Panc1 (cell line): ENCODE results near the gene ARSG. TPM values are rescaled to one million over a fixed set of nuclear protein-coding genes. Genes with fewer than 3 reads are reported as not detected.

Experiments used
- ATAC-seq: fragments of 200-7000 bp; cut with Tn5 transposase; 2 replicates; pipeline ENCODE4 v1.9.1; 2020; ENCODE audit warnings: mild to moderate bottlenecking, moderate library complexity
- BruUV-seq: library from RNA; stranded (reverse); fragments of 400-500 nt; replicated peaks from 2 replicates; lab custom pipeline; 2021; lab: Mats Ljungman, UMichigan
- CTCF ChIA-PET: fragments of 300-600 bp; sonication (Branson Sonifier 250); formaldehyde crosslinking; loops from one replicate; lab custom pipeline; 2022; ENCODE audit warnings: antibody characterized with exemption; lab: Charles Lee
- POLR2A ChIA-PET: fragments of 300-600 bp; sonication (Branson Sonifier 250); formaldehyde crosslinking; loops from one replicate; lab custom pipeline; 2022; ENCODE audit warnings: antibody characterized with exemption; lab: Charles Lee
- DNase-seq: peaks from one replicate; pipeline ENCODE4 v3.0.0-alpha.2; 2010; ENCODE audit warnings: low read depth, low spot score
- H3K27ac ChIP-seq: 2 replicates; pipeline ENCODE4 v1.5.1; 2011; ENCODE audit warnings: mild to moderate bottlenecking, low read length, inconsistent platforms
- H3K27me3 ChIP-seq: fragments of 200-500 bp; sonication (Bioruptor generic); 2 replicates; pipeline ENCODE4 v1.6.0; 2014; ENCODE audit warnings: low read length, inconsistent platforms; ENCODE audit not compliant: control insufficient read depth, insufficient read depth
- H3K36me3 ChIP-seq: fragments of 200-500 bp; sonication (Bioruptor generic); 2 replicates; pipeline ENCODE4 v1.5.1; 2014; ENCODE audit warnings: inconsistent platforms, mild to moderate bottlenecking, low read length, moderate library complexity; ENCODE audit not compliant: control insufficient read depth, insufficient read depth
- H3K4me1 ChIP-seq: 2 replicates; pipeline ENCODE4 v1.5.1; 2011; ENCODE audit warnings: inconsistent platforms, mild to moderate bottlenecking, low read length, moderate library complexity; ENCODE audit not compliant: control insufficient read depth, insufficient read depth
- H3K4me3 ChIP-seq, 2 experiments: 2 replicates each; pipeline ENCODE4 v1.5.1; 2011 to 2012; ENCODE audit warnings: low read depth in 2 of 2, low read length in 2 of 2, mild to moderate bottlenecking in 2 of 2, inconsistent platforms in 1 of 2, moderate library complexity in 1 of 2
- H3K9me3 ChIP-seq: fragments of 200-500 bp; sonication (Bioruptor generic); 2 replicates; pipeline ENCODE4 v1.5.1; 2014; ENCODE audit warnings: low read depth, mild to moderate bottlenecking, inconsistent platforms, low read length, moderate library complexity; ENCODE audit not compliant: control insufficient read depth, insufficient read depth
- POLR2AphosphoS5 ChIP-seq: IDR thresholded peaks from 2 replicates; pipeline ENCODE4 v1.6.1; 2012; ENCODE audit warnings: mild to moderate bottlenecking, low read depth, low read length, moderate library complexity
- SIN3A ChIP-seq: IDR thresholded peaks from 2 replicates; pipeline ENCODE4 v1.6.1; 2012; ENCODE audit warnings: low read depth, mild to moderate bottlenecking, low read length, moderate library complexity, borderline replicate concordance; ENCODE audit not compliant: insufficient read depth
- TCF7L2 ChIP-seq: IDR thresholded peaks from 2 replicates; pipeline ENCODE4 v1.6.1; 2011; ENCODE audit warnings: mild to moderate bottlenecking, low read depth, low read length, inconsistent platforms
- in situ Hi-C: cut with HindIII; loops from 2 replicates; pipeline ENCODE4 v1.10.0; 2016; ENCODE audit warnings: low sequenced_read_pairs, low pct_unique_long_range_greater_than_20kb
- intact Hi-C: fragments of 100-400 bp; cut with micrococcal nuclease; formaldehyde crosslinking; loops from one replicate; pipeline ENCODE4 v1.10.0; 2022; ENCODE audit not compliant: unreplicated experiment
- total RNA-seq: library from RNA; stranded (reverse); gene quantifications from one replicate; pipeline ENCODE4 v1.2.1, GENCODE V29; 2021; ENCODE audit not compliant: unreplicated experiment
- TF ChIP-seq, protein P1 (sequence below), 2 experiments: IDR thresholded peaks; 2 replicates each; pipeline ENCODE4 v1.6.1; 2011 to 2012; ENCODE audit warnings: low read depth in 2 of 2, control low read depth in 1 of 2, low read length in 1 of 2, mild to moderate bottlenecking in 1 of 2, moderate library complexity in 1 of 2; ENCODE audit not compliant: insufficient read depth in 1 of 2
- TF ChIP-seq, protein P2 (sequence below): fragments of 450-650 bp; IDR thresholded peaks from 2 replicates; pipeline ENCODE4 v1.5.1; 2017; ENCODE audit warnings: mild to moderate bottlenecking

Gene ARSG
- total RNA-seq, 1 experiment from 2014 or later, result 2.3 TPM

DNA sequence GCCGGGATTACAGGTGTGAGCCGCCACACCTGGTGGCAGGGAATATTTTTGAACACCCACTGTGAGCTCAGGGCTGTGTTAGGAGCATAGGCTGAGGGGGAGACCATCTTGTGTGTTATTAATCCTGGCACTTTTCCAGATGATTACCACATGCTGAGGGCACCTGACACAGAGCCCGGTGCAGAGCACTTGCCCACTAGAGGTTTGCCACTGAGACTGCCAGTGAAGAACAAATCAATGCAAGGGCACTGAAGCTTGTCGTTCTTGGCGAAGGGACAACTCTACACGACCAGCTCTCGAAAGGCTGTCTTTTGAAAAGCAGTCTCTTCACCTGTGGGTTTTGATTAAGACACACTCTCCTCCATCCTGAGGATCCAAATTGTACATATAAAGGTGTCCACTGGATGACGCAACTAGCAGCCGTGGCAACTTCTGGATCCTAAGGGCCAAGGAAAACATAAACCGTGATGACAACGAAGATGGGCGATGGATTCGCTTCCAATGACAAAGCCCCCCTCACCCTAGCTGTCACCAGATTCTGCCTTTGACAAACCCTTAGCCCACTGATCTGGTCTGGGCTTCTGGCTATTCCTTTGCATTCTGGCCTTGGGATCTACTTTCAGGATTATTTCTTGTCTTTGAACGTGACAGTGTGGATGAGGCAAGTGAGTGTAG, 137.3 kb downstream of the ARSG start:
- in situ Hi-C loops, result no loop called here

DNA sequence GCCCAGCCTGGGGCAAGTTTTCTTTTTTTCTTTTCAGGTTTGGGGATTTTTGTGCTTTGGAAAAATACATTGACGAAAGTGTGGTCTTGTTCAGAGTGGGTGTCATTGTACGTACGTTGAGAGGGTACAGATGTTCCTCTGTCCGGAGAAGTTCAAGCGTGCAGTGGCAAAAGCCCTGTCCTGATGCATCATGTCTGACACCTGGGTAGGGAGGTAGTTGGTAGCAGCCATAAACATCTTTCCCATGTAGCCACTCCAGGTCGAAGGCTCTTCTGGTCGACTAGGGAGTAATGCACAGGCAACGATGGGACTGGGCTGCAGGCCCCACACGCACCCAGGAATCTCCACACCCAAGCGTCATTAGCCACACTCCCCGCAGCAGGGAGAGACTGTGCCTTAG, 138.6 kb downstream of the ARSG start:
- ChIA-PET POLR2A (no interaction called here), CTCF (no interaction called here)
- intact Hi-C loops, result no loop called here
- ATAC-seq, result no peak
- H3K27me3 ChIP-seq, result no peaks in the 10 kb centered on the region
- no TSS peak for BruUV-seq
- H3K27ac ChIP-seq, result no peak overlapping the region
- no peak for TF ChIP-seq SIN3A
- TF ChIP-seq TCF7L2, result no peak
- TF ChIP-seq, protein P1, sequence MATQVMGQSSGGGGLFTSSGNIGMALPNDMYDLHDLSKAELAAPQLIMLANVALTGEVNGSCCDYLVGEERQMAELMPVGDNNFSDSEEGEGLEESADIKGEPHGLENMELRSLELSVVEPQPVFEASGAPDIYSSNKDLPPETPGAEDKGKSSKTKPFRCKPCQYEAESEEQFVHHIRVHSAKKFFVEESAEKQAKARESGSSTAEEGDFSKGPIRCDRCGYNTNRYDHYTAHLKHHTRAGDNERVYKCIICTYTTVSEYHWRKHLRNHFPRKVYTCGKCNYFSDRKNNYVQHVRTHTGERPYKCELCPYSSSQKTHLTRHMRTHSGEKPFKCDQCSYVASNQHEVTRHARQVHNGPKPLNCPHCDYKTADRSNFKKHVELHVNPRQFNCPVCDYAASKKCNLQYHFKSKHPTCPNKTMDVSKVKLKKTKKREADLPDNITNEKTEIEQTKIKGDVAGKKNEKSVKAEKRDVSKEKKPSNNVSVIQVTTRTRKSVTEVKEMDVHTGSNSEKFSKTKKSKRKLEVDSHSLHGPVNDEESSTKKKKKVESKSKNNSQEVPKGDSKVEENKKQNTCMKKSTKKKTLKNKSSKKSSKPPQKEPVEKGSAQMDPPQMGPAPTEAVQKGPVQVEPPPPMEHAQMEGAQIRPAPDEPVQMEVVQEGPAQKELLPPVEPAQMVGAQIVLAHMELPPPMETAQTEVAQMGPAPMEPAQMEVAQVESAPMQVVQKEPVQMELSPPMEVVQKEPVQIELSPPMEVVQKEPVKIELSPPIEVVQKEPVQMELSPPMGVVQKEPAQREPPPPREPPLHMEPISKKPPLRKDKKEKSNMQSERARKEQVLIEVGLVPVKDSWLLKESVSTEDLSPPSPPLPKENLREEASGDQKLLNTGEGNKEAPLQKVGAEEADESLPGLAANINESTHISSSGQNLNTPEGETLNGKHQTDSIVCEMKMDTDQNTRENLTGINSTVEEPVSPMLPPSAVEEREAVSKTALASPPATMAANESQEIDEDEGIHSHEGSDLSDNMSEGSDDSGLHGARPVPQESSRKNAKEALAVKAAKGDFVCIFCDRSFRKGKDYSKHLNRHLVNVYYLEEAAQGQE (IDR thresholded peaks at IDR 0.05; ENCODE audit: insufficient read depth in 1 of 2, low read depth in 2 of 2, low read length in 1 of 2), result no peak
- no peak for TF ChIP-seq POLR2AphosphoS5
- no peaks in the 10 kb centered on the region for H3K9me3 ChIP-seq
- H3K36me3 ChIP-seq, result no peaks in the 10 kb centered on the region
- H3K4me1 ChIP-seq, result no peaks in the 10 kb centered on the region
- no peak for DNase-seq
- in situ Hi-C loops, result no loop called here
- H3K4me3 ChIP-seq, result no peak overlapping the region

More for the DNA sequence above, 137.3 kb downstream of the ARSG start:
- Histone ChIP-seq H3K9me3 (no peaks in the 10 kb centered on the region), H3K36me3 (no peaks in the 10 kb centered on the region), H3K27ac (no peak overlapping the region), H3K4me3 (no peak overlapping the region), H3K27me3 (no peaks in the 10 kb centered on the region), H3K4me1 (no peaks in the 10 kb centered on the region)
- no TSS peak for BruUV-seq
- TF ChIP-seq POLR2AphosphoS5, result no peak
- TF ChIP-seq, protein P2, sequence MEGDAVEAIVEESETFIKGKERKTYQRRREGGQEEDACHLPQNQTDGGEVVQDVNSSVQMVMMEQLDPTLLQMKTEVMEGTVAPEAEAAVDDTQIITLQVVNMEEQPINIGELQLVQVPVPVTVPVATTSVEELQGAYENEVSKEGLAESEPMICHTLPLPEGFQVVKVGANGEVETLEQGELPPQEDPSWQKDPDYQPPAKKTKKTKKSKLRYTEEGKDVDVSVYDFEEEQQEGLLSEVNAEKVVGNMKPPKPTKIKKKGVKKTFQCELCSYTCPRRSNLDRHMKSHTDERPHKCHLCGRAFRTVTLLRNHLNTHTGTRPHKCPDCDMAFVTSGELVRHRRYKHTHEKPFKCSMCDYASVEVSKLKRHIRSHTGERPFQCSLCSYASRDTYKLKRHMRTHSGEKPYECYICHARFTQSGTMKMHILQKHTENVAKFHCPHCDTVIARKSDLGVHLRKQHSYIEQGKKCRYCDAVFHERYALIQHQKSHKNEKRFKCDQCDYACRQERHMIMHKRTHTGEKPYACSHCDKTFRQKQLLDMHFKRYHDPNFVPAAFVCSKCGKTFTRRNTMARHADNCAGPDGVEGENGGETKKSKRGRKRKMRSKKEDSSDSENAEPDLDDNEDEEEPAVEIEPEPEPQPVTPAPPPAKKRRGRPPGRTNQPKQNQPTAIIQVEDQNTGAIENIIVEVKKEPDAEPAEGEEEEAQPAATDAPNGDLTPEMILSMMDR, result no peak
- TF ChIP-seq TCF7L2, result no peak
- TF ChIP-seq, protein P1 (IDR thresholded peaks at IDR 0.05; ENCODE audit: insufficient read depth in 1 of 2, low read depth in 2 of 2, low read length in 1 of 2), result no peak
- DNase-seq, result no peak
- intact Hi-C loops, result no loop called here
- ATAC-seq, result no peak
- ChIA-PET POLR2A (no interaction called here), CTCF (no interaction called here)
